Measurements from ENCODE around the gene MELTF.

Gene MELTF

GRCh38 chr3:197006860-197007259 lies 22.8 kb downstream of the MELTF start:
- H3K9ac ChIP-seq (ENCODE audit: low read length): no peak overlapping the region
- H3K27me3 ChIP-seq (ENCODE audit: control insufficient read depth, insufficient read depth, low read length): peaks cover 19% of the 10 kb centered on the region
- no peaks in the 10 kb centered on the region for H3K36me3 ChIP-seq (ENCODE audit: control insufficient read depth, low read depth, low read length)

GRCh38 chr3:197006446-197006845 lies 23.2 kb downstream of the MELTF start:
- Histone ChIP-seq H3K4me3 (ENCODE audit: low read length) (no peak overlapping the region), H3K9me3 (ENCODE audit: control insufficient read depth, low read depth, low read length) (no peaks in the 10 kb centered on the region), H3K36me3 (ENCODE audit: control insufficient read depth, low read depth, low read length) (no peaks in the 10 kb centered on the region), H3K9ac (ENCODE audit: low read length) (no peak overlapping the region), H3K27ac (ENCODE audit: low read length) (no peak overlapping the region), H3K27me3 (ENCODE audit: control insufficient read depth, insufficient read depth, low read length) (peaks cover 19% of the 10 kb centered on the region), H3K4me1 (ENCODE audit: control insufficient read depth, low read depth, low read length) (peaks cover 4% of the 10 kb centered on the region)

More at GRCh38 chr3:197006860-197007259, 22.8 kb downstream of the MELTF start:
- Histone ChIP-seq H3K4me3 (ENCODE audit: low read length) (no peak overlapping the region), H3K9me3 (ENCODE audit: control insufficient read depth, low read depth, low read length) (no peaks in the 10 kb centered on the region), H3K27ac (ENCODE audit: low read length) (no peak overlapping the region), H3K4me1 (ENCODE audit: control insufficient read depth, low read depth, low read length) (peaks cover 4% of the 10 kb centered on the region)

- no peak overlapping the region for H3K27ac ChIP-seq (ENCODE audit: low read length)
Measured at GRCh38 chr3:197003461-197004385, 25.9 kb downstream of the MELTF start.

GRCh38 chr3:197002701-197003454 lies 26.7 kb downstream of the MELTF start:
- H3K36me3 ChIP-seq (ENCODE audit: control insufficient read depth, low read depth, low read length): no peaks in the 10 kb centered on the region
- no peak overlapping the region for H3K9ac ChIP-seq (ENCODE audit: low read length)
- H3K4me3 ChIP-seq (ENCODE audit: low read length): peak overlapping the region; percentile 15
- H3K27me3 ChIP-seq (ENCODE audit: control insufficient read depth, insufficient read depth, low read length): peaks cover 19% of the 10 kb centered on the region
- peaks cover 4% of the 10 kb centered on the region for H3K4me1 ChIP-seq (ENCODE audit: control insufficient read depth, low read depth, low read length)
- H3K27ac ChIP-seq (ENCODE audit: low read length): no peak overlapping the region
- no peaks in the 10 kb centered on the region for H3K9me3 ChIP-seq (ENCODE audit: control insufficient read depth, low read depth, low read length)

More at GRCh38 chr3:197003461-197004385, 25.9 kb downstream of the MELTF start:
- Histone ChIP-seq H3K9me3 (ENCODE audit: control insufficient read depth, low read depth, low read length) (no peaks in the 10 kb centered on the region), H3K4me3 (ENCODE audit: low read length) (peak overlapping the region; percentile 52), H3K36me3 (ENCODE audit: control insufficient read depth, low read depth, low read length) (no peaks in the 10 kb centered on the region), H3K4me1 (ENCODE audit: control insufficient read depth, low read depth, low read length) (peaks cover 4% of the 10 kb centered on the region), H3K9ac (ENCODE audit: low read length) (no peak overlapping the region), H3K27me3 (ENCODE audit: control insufficient read depth, insufficient read depth, low read length) (peaks cover 19% of the 10 kb centered on the region)

- Histone ChIP-seq H3K36me3 (ENCODE audit: control insufficient read depth, low read depth, low read length) (no peaks in the 10 kb centered on the region), H3K4me3 (ENCODE audit: low read length) (peak overlapping the region; percentile 15), H3K4me1 (ENCODE audit: control insufficient read depth, low read depth, low read length) (peaks cover 4% of the 10 kb centered on the region), H3K9me3 (ENCODE audit: control insufficient read depth, low read depth, low read length) (no peaks in the 10 kb centered on the region), H3K27me3 (ENCODE audit: control insufficient read depth, insufficient read depth, low read length) (peaks cover 19% of the 10 kb centered on the region), H3K9ac (ENCODE audit: low read length) (no peak overlapping the region), H3K27ac (ENCODE audit: low read length) (no peak overlapping the region)
Measured at GRCh38 chr3:197001972-197002700, 27.5 kb downstream of the MELTF start.

GRCh38 chr3:197001106-197001971 lies 28.3 kb downstream of the MELTF start:
- Histone ChIP-seq H3K4me3 (ENCODE audit: low read length) (no peak overlapping the region), H3K4me1 (ENCODE audit: control insufficient read depth, low read depth, low read length) (peaks cover 4% of the 10 kb centered on the region), H3K9me3 (ENCODE audit: control insufficient read depth, low read depth, low read length) (no peaks in the 10 kb centered on the region), H3K27ac (ENCODE audit: low read length) (no peak overlapping the region), H3K9ac (ENCODE audit: low read length) (no peak overlapping the region), H3K27me3 (ENCODE audit: control insufficient read depth, insufficient read depth, low read length) (peaks cover 19% of the 10 kb centered on the region), H3K36me3 (ENCODE audit: control insufficient read depth, low read depth, low read length) (no peaks in the 10 kb centered on the region)

- Histone ChIP-seq H3K4me3 (ENCODE audit: low read length) (no peak overlapping the region), H3K36me3 (ENCODE audit: control insufficient read depth, low read depth, low read length) (no peaks in the 10 kb centered on the region), H3K9ac (ENCODE audit: low read length) (no peak overlapping the region), H3K9me3 (ENCODE audit: control insufficient read depth, low read depth, low read length) (no peaks in the 10 kb centered on the region), H3K27me3 (ENCODE audit: control insufficient read depth, insufficient read depth, low read length) (peaks cover 17% of the 10 kb centered on the region), H3K4me1 (ENCODE audit: control insufficient read depth, low read depth, low read length) (peaks cover 4% of the 10 kb centered on the region), H3K27ac (ENCODE audit: low read length) (no peak overlapping the region)
Measured at GRCh38 chr3:197000211-197000610, 29.4 kb downstream of the MELTF start.

- Histone ChIP-seq H3K4me1 (ENCODE audit: control insufficient read depth, low read depth, low read length) (peaks cover 4% of the 10 kb centered on the region), H3K9ac (ENCODE audit: low read length) (no peak overlapping the region), H3K27me3 (ENCODE audit: control insufficient read depth, insufficient read depth, low read length) (peaks cover 7% of the 10 kb centered on the region), H3K4me3 (ENCODE audit: low read length) (no peak overlapping the region), H3K9me3 (ENCODE audit: control insufficient read depth, low read depth, low read length) (no peaks in the 10 kb centered on the region), H3K36me3 (ENCODE audit: control insufficient read depth, low read depth, low read length) (no peaks in the 10 kb centered on the region), H3K27ac (ENCODE audit: low read length) (no peak overlapping the region)
Measured at GRCh38 chr3:196998966-196999760, 30.5 kb downstream of the MELTF start.

GRCh38 chr3:196997311-196997710 lies 32.3 kb downstream of the MELTF start:
- Histone ChIP-seq H3K36me3 (ENCODE audit: control insufficient read depth, low read depth, low read length) (no peaks in the 10 kb centered on the region), H3K27me3 (ENCODE audit: control insufficient read depth, insufficient read depth, low read length) (no peaks in the 10 kb centered on the region), H3K4me3 (ENCODE audit: low read length) (no peak overlapping the region), H3K27ac (ENCODE audit: low read length) (no peak overlapping the region), H3K9ac (ENCODE audit: low read length) (no peak overlapping the region), H3K9me3 (ENCODE audit: control insufficient read depth, low read depth, low read length) (no peaks in the 10 kb centered on the region), H3K4me1 (ENCODE audit: control insufficient read depth, low read depth, low read length) (no peaks in the 10 kb centered on the region)

Data from iPS-18a (cell line).